SK-N-SH treated with all-trans-retinoic acid at 6 μM for 48 hours (cell line): ENCODE results near the gene B4GALT7.

Source experiments
- ATAC-seq: fragments of 200-7000 bp; cut with Tn5 transposase; 3 replicates; pipeline ENCODE4 v1.9.1; 2020; ENCODE audit warnings: mild to moderate bottlenecking, moderate library complexity
- ARNTL ChIP-seq: fragments of 450-650 bp; formaldehyde crosslinking; IDR thresholded peaks from 2 replicates; pipeline ENCODE4 v1.5.0; 2020; ENCODE audit warnings: low read depth, mild to moderate bottlenecking, moderate library complexity, borderline replicate concordance
- BACH2 ChIP-seq: fragments of 250-450 bp; sonication (Bioruptor Pico); IDR thresholded peaks from 2 replicates; pipeline ENCODE4 v1.9.0; 2021; ENCODE audit warnings: mild to moderate bottlenecking, borderline replicate concordance
- CSDC2 ChIP-seq: fragments of 250-450 bp; sonication (Bioruptor Pico); IDR thresholded peaks from 2 replicates; pipeline ENCODE4 v1.5.0; 2020; ENCODE audit warnings: mild to moderate bottlenecking, moderate library complexity
- CSRNP3 ChIP-seq: fragments of 250-450 bp; sonication (Bioruptor Pico); IDR thresholded peaks from 2 replicates; pipeline ENCODE4 v1.5.1; 2021; ENCODE audit warnings: mild to moderate bottlenecking, moderate library complexity
- ESRRG ChIP-seq: fragments of 250-450 bp; sonication (Bioruptor Pico); IDR thresholded peaks from 2 replicates; pipeline ENCODE4 v1.6.1; 2021; ENCODE audit warnings: mild to moderate bottlenecking
- GLIS3 ChIP-seq: fragments of 250-450 bp; sonication (Bioruptor Pico); IDR thresholded peaks from 2 replicates; pipeline ENCODE4 v1.5.0; 2020; ENCODE audit warnings: mild to moderate bottlenecking, moderate library complexity
- ISL1 ChIP-seq: fragments of 250-450 bp; sonication (Bioruptor Pico); IDR thresholded peaks from 2 replicates; pipeline ENCODE4 v2.1.2; 2022; ENCODE audit warnings: mild to moderate bottlenecking, moderate library complexity
- OSR1 ChIP-seq: fragments of 250-450 bp; sonication (Bioruptor Pico); IDR thresholded peaks from 2 replicates; pipeline ENCODE4 v1.8.0; 2022; ENCODE audit warnings: moderate library complexity, mild to moderate bottlenecking, inconsistent platforms
- PPARA ChIP-seq: fragments of 250-450 bp; sonication (Bioruptor Pico); IDR thresholded peaks from 2 replicates; pipeline ENCODE4 v1.5.0; 2020; ENCODE audit warnings: mild to moderate bottlenecking, borderline replicate concordance
- RARB ChIP-seq: fragments of 250-450 bp; sonication (Bioruptor Pico); IDR thresholded peaks from 2 replicates; pipeline ENCODE4 v1.8.0; 2021; ENCODE audit warnings: mild to moderate bottlenecking, moderate library complexity
- SNAI2 ChIP-seq: fragments of 250-450 bp; sonication (Bioruptor Pico); IDR thresholded peaks from 2 replicates; pipeline ENCODE4 v1.5.0; 2020; ENCODE audit warnings: mild to moderate bottlenecking, moderate library complexity
- TCF4 ChIP-seq: fragments of 250-450 bp; sonication (Bioruptor Pico); IDR thresholded peaks from 2 replicates; pipeline ENCODE4 v1.8.0; 2021; ENCODE audit warnings: mild to moderate bottlenecking, moderate library complexity, borderline replicate concordance
- TOX ChIP-seq: fragments of 250-450 bp; sonication (Bioruptor Pico); IDR thresholded peaks from 2 replicates; pipeline ENCODE4 v1.8.0; 2021; ENCODE audit warnings: mild to moderate bottlenecking, moderate library complexity, borderline replicate concordance
- TSHZ2 ChIP-seq: fragments of 250-450 bp; sonication (Bioruptor Pico); IDR thresholded peaks from 2 replicates; pipeline ENCODE4 v1.5.0; 2020; ENCODE audit warnings: mild to moderate bottlenecking, moderate library complexity
- ZC3H10 ChIP-seq: fragments of 250-450 bp; sonication (Bioruptor Pico); IDR thresholded peaks from 2 replicates; pipeline ENCODE4 v1.5.1; 2021; ENCODE audit warnings: mild to moderate bottlenecking, moderate library complexity
- ZFP3 ChIP-seq: fragments of 250-450 bp; sonication (Bioruptor Pico); IDR thresholded peaks from 2 replicates; pipeline ENCODE4 v1.5.0; 2020; ENCODE audit warnings: mild to moderate bottlenecking, moderate library complexity
- ZFP30 ChIP-seq: fragments of 450-650 bp; formaldehyde crosslinking; IDR thresholded peaks from 2 replicates; pipeline ENCODE4 v1.5.0; 2022; ENCODE audit warnings: mild to moderate bottlenecking, moderate library complexity
- ZNF565 ChIP-seq: fragments of 450-650 bp; formaldehyde crosslinking; conservative IDR thresholded peaks from 2 replicates; pipeline ENCODE4 v1.5.0; 2020; ENCODE audit warnings: low read depth, mild to moderate bottlenecking, moderate library complexity
- ZNF70 ChIP-seq: fragments of 450-650 bp; formaldehyde crosslinking; IDR thresholded peaks from 2 replicates; pipeline ENCODE4 v1.5.0; 2020; ENCODE audit warnings: mild to moderate bottlenecking, moderate library complexity
- ZNF8 ChIP-seq: fragments of 450-650 bp; formaldehyde crosslinking; IDR thresholded peaks from 2 replicates; pipeline ENCODE4 v1.5.0; 2020; ENCODE audit warnings: mild to moderate bottlenecking, moderate library complexity
- TF ChIP-seq, protein P1 (sequence below): fragments of 250-450 bp; sonication (Bioruptor Pico); IDR thresholded peaks from 2 replicates; pipeline ENCODE4 v1.5.1; 2020; ENCODE audit warnings: low read depth, mild to moderate bottlenecking, moderate library complexity
- TF ChIP-seq, protein P2 (sequence below): fragments of 250-450 bp; sonication (Bioruptor Pico); IDR thresholded peaks from 2 replicates; pipeline ENCODE4 v1.8.0; 2020; ENCODE audit warnings: mild to moderate bottlenecking, moderate library complexity, borderline replicate concordance

B4GALT7 gene

GRCh38 chr5:177569894-177570293 is 30.0 kb upstream of the B4GALT7 start:
- TF ChIP-seq SNAI2 (CRISPR knock-in tag) (no peak), ZNF565 (CRISPR knock-in tag) (no peak), ISL1 (CRISPR knock-in tag) (no peak), ZC3H10 (CRISPR knock-in tag) (no peak), TCF4 (CRISPR knock-in tag) (no peak), CSDC2 (CRISPR knock-in tag) (no peak), RARB (CRISPR knock-in tag) (no peak), CSRNP3 (CRISPR knock-in tag) (no peak)
- TF ChIP-seq, protein P1, sequence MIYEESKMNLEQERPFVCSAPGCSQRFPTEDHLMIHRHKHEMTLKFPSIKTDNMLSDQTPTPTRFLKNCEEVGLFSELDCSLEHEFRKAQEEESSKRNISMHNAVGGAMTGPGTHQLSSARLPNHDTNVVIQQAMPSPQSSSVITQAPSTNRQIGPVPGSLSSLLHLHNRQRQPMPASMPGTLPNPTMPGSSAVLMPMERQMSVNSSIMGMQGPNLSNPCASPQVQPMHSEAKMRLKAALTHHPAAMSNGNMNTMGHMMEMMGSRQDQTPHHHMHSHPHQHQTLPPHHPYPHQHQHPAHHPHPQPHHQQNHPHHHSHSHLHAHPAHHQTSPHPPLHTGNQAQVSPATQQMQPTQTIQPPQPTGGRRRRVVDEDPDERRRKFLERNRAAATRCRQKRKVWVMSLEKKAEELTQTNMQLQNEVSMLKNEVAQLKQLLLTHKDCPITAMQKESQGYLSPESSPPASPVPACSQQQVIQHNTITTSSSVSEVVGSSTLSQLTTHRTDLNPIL (CRISPR knock-in tag): no peak
- ATAC-seq: no peak

- ATAC-seq: no peak
- TF ChIP-seq ZC3H10 (CRISPR knock-in tag) (no peak), ZFP3 (CRISPR knock-in tag) (no peak), TSHZ2 (CRISPR knock-in tag) (no peak), ZFP30 (CRISPR knock-in tag) (no peak)
Observed at GRCh38 chr5:177575488-177575887, 24.4 kb upstream of the B4GALT7 start.

- no peak for TF ChIP-seq RARB (CRISPR knock-in tag)
- no peak for TF ChIP-seq SNAI2 (CRISPR knock-in tag)
- no peak for TF ChIP-seq PPARA (CRISPR knock-in tag)
- TF ChIP-seq CSDC2 (CRISPR knock-in tag): no peak
- TF ChIP-seq ZFP3 (CRISPR knock-in tag): no peak
- no peak for TF ChIP-seq OSR1 (CRISPR knock-in tag)
- no peak for TF ChIP-seq ISL1 (CRISPR knock-in tag)
- no peak for TF ChIP-seq ZNF8
- no peak for TF ChIP-seq TOX
- TF ChIP-seq ZNF70: no peak
- TF ChIP-seq BACH2: no peak
- no peak for TF ChIP-seq ESRRG (CRISPR knock-in tag)
- no peak for TF ChIP-seq ARNTL
- TF ChIP-seq ZFP30 (CRISPR knock-in tag): no peak
- TF ChIP-seq, protein P2, sequence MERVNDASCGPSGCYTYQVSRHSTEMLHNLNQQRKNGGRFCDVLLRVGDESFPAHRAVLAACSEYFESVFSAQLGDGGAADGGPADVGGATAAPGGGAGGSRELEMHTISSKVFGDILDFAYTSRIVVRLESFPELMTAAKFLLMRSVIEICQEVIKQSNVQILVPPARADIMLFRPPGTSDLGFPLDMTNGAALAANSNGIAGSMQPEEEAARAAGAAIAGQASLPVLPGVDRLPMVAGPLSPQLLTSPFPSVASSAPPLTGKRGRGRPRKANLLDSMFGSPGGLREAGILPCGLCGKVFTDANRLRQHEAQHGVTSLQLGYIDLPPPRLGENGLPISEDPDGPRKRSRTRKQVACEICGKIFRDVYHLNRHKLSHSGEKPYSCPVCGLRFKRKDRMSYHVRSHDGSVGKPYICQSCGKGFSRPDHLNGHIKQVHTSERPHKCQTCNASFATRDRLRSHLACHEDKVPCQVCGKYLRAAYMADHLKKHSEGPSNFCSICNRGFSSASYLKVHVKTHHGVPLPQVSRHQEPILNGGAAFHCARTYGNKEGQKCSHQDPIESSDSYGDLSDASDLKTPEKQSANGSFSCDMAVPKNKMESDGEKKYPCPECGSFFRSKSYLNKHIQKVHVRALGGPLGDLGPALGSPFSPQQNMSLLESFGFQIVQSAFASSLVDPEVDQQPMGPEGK (CRISPR knock-in tag): no peak
- ATAC-seq: no peak; the same call in 2 of the 3 replicates
Observed at GRCh38 chr5:177576169-177576568, 23.8 kb upstream of the B4GALT7 start.

- no peak for ATAC-seq
- TF ChIP-seq TSHZ2 (CRISPR knock-in tag) (no peak), ESRRG (CRISPR knock-in tag) (no peak), ZFP30 (CRISPR knock-in tag) (no peak), ZFP3 (CRISPR knock-in tag) (no peak), OSR1 (CRISPR knock-in tag) (no peak), PPARA (CRISPR knock-in tag) (no peak), TCF4 (CRISPR knock-in tag) (no peak), GLIS3 (CRISPR knock-in tag) (no peak), ISL1 (CRISPR knock-in tag) (no peak), ZC3H10 (CRISPR knock-in tag) (no peak)
- TF ChIP-seq, protein P1 (CRISPR knock-in tag): no peak
- TF ChIP-seq, protein P2 (CRISPR knock-in tag): no peak
Observed at GRCh38 chr5:177578316-177578715, 21.6 kb upstream of the B4GALT7 start.
